Liver (tissue), 9 donors: Measurements from ENCODE around the gene ANO10. TPM values are rescaled to one million over a fixed set of nuclear protein-coding genes. Genes with fewer than 3 reads are reported as not detected.

Experiments
- DNase-seq: peaks from one replicate; pipeline ENCODE4 v3.0.0-alpha.2; 2017; ENCODE audit warnings: low spot score
- H3K27ac ChIP-seq, 2 donors: one replicate each; pipeline ENCODE4 v1.7.0; 2013; ENCODE audit warnings: inconsistent platforms in 2 of 2, low read length in 2 of 2, control low read depth in 1 of 2, low read depth in 1 of 2, mild to moderate bottlenecking in 1 of 2
- H3K27me3 ChIP-seq, 4 donors: one replicate each; pipeline versions ENCODE4 v1.6.1 to v1.7.0; 2013; ENCODE audit warnings: low read length in 3 of 4, inconsistent platforms in 1 of 4, mild to moderate bottlenecking in 1 of 4, moderate library complexity in 1 of 4; ENCODE audit not compliant: control insufficient read depth in 4 of 4, insufficient read depth in 4 of 4
- H3K36me3 ChIP-seq, 4 donors: one replicate each; pipeline versions ENCODE4 v1.6.1 to v1.7.0; 2013; ENCODE audit warnings: low read length in 3 of 4, mild to moderate bottlenecking in 3 of 4, low read depth in 1 of 4, moderate library complexity in 1 of 4; ENCODE audit not compliant: control insufficient read depth in 4 of 4, insufficient read depth in 3 of 4
- H3K4me1 ChIP-seq, 4 donors: one replicate each; pipeline versions ENCODE4 v1.6.1 to v1.7.0; 2013; ENCODE audit warnings: low read length in 3 of 4, mild to moderate bottlenecking in 3 of 4, moderate library complexity in 1 of 4; ENCODE audit not compliant: control insufficient read depth in 4 of 4, insufficient read depth in 4 of 4
- H3K4me3 ChIP-seq, 3 donors: one replicate each; pipeline versions ENCODE4 v1.6.1 to v1.7.0; 2013; ENCODE audit warnings: low read length in 3 of 3, control low read depth in 1 of 3, low read depth in 1 of 3, mild to moderate bottlenecking in 1 of 3
- H3K9ac ChIP-seq, 2 donors: one replicate each; pipeline ENCODE4 v1.7.0; 2013; ENCODE audit warnings: low read length in 2 of 2, mild to moderate bottlenecking in 2 of 2, moderate library complexity in 2 of 2, control low read depth in 1 of 2, low read depth in 1 of 2
- H3K9me3 ChIP-seq, 4 donors: one replicate each; pipeline versions ENCODE4 v1.6.1 to v1.7.0; 2013; ENCODE audit warnings: low read length in 3 of 4; ENCODE audit not compliant: control insufficient read depth in 4 of 4
- EGR1 ChIP-seq, 2 donors: IDR thresholded peaks; 2 replicates each; pipeline ENCODE4 v1.6.1; 2016 to 2018; ENCODE audit warnings: antibody characterized with exemption in 2 of 2, low read depth in 2 of 2
- FOXA1 ChIP-seq: IDR thresholded peaks from 2 replicates; pipeline ENCODE4 v1.6.1; 2016; ENCODE audit warnings: antibody characterized with exemption
- FOXA2 ChIP-seq: IDR thresholded peaks from 2 replicates; pipeline ENCODE4 v1.6.1; 2016; ENCODE audit warnings: antibody characterized with exemption
- GABPA ChIP-seq, 2 donors: IDR thresholded peaks in 1 of 2; conservative IDR thresholded peaks in 1 of 2; 2 replicates each; pipeline ENCODE4 v1.6.1; 2016; ENCODE audit warnings: antibody characterized with exemption in 2 of 2, mild to moderate bottlenecking in 1 of 2, moderate library complexity in 1 of 2
- HNF4A ChIP-seq, 2 donors: conservative IDR thresholded peaks; 2 replicates each; pipeline ENCODE4 v1.6.1; 2016; ENCODE audit warnings: antibody characterized with exemption in 2 of 2, mild to moderate bottlenecking in 2 of 2
- HNF4G ChIP-seq: IDR thresholded peaks from 2 replicates; pipeline ENCODE4 v1.6.1; 2016; ENCODE audit warnings: antibody characterized with exemption
- JUND ChIP-seq, 2 donors: IDR thresholded peaks; 2 replicates each; pipeline ENCODE4 v1.6.1; 2016; ENCODE audit warnings: antibody characterized with exemption in 2 of 2
- NR2F2 ChIP-seq: IDR thresholded peaks from 2 replicates; pipeline ENCODE4 v1.6.1; 2016; ENCODE audit warnings: antibody characterized with exemption
- RXRA ChIP-seq, 2 donors: IDR thresholded peaks; 2 replicates each; pipeline ENCODE4 v1.6.1; 2017 to 2018; ENCODE audit warnings: antibody characterized with exemption in 2 of 2, mild to moderate bottlenecking in 1 of 2
- SP1 ChIP-seq: IDR thresholded peaks from 2 replicates; pipeline ENCODE4 v1.6.1; 2018; ENCODE audit warnings: antibody characterized with exemption, mild to moderate bottlenecking
- YY1 ChIP-seq: IDR thresholded peaks from 2 replicates; pipeline ENCODE4 v1.6.1; 2016; ENCODE audit warnings: antibody characterized with exemption, mild to moderate bottlenecking
- WGBS: extraction: QIAGEN DNeasy Blood & Tissue Kit; methylation state at CpG from one replicate; pipeline ENCODE4 v1.1.7; 2013; 5-methylcytosine and 5-hydroxymethylcytosine counted together
- polyA plus RNA-seq, 2 donors: library from polyadenylated mRNA; stranded (reverse) in 1 of 2; unstranded in 1 of 2; fragments of 200-250 nt in 1 of 2; fragments of >200 nt in 1 of 2; fragmentation: Nextera tagmentation in 1 of 2; extraction: Ambion mirVana in 1 of 2; gene quantifications; one replicate each; pipeline versions ENCODE4 v1.2.1 to v1.2.3, GENCODE V29; 2013 to 2015
- total RNA-seq, 2 donors: library from RNA; depleted of rRNA; stranded (reverse); fragments of >200 nt; gene quantifications; one replicate each; pipeline ENCODE4 v1.2.3, GENCODE V29; 2014
- TF ChIP-seq, protein P1 (sequence below): fragments of 150-350 bp; IDR thresholded peaks from 2 replicates; pipeline ENCODE4 v1.5.1; 2017; ENCODE audit warnings: improper control_type of control experiment, low read depth, low read length; ENCODE audit not compliant: missing input control
- TF ChIP-seq, protein P2 (sequence below): IDR thresholded peaks from 2 replicates; pipeline ENCODE4 v1.6.1; 2016; ENCODE audit warnings: antibody characterized with exemption
- TF ChIP-seq, protein P3 (sequence below): IDR thresholded peaks from 2 replicates; pipeline ENCODE4 v1.6.1; 2016; ENCODE audit warnings: antibody characterized with exemption
- TF ChIP-seq, protein P4 (sequence below): IDR thresholded peaks from 2 replicates; pipeline ENCODE4 v1.6.1; 2016; ENCODE audit warnings: antibody characterized with exemption
- donor health status: healthy.
- donor health status: healthy.
- donor health status: healthy.
- donor health status: healthy.
- donor health status: healthy.

ANO10 gene
- total and polyA plus RNA-seq, 4 donors: 5.6 to 8.7 (median 6.8) TPM

DNA sequence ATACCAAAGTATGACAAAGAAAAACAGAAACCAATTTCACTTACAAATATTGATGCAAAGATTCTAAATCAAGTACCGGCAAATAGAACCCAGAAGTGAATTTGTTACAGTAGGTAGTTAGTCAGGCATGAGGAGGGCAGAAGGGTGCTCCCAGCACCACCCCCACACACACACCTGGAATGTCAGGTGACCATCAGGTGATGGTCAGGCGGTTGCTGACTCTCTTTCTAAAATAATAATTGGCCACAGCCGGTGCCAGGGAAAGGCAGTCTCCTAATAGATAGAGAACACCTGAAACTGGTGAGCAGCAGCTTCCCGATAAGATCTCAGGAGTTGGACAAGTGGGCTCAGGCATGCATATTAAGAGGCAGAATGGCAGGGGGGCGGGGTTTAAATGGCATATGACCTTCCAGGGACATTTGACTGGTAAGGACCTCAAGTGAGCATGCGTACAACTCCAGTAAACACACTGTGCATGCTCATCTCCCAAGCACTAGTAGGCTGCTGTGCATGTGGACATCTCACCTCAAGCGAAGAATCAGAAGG, 131.1 kb downstream of the ANO10 start:
- Histone ChIP-seq H3K4me3 (no peak overlapping the region), H3K9me3 (no peaks in the 10 kb centered on the region), H3K36me3 (no peaks in the 10 kb centered on the region), H3K27ac (no peak overlapping the region), H3K27me3 (no peaks in the 10 kb centered on the region), H3K9ac (no peak overlapping the region), H3K4me1 (no peaks in the 10 kb centered on the region)
- TF ChIP-seq FOXA2: no peak
- TF ChIP-seq FOXA1: no peak
- WGBS: 96% methylated on average over 7 of the region's 7 CpGs
- no peak for DNase-seq

DNA sequence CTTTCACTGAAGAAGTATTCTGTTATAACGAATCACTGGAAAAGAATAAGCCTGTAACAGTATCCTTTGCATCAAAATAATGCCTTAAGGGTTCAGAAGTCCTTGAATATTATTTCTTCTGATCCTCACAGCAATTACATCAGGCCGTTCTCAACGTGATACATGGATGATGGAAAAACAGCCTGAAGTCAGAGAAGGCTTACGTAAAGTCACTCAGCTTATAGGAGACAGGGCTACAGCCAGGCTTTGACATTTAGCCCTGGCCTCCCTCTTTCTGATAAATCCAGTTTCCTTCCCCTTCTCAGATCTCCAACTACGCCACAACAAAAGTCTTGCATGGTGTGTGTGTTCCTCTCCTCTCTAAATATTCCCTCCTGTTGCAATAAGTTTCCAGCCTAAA, 131.9 kb downstream of the ANO10 start:
- Histone ChIP-seq H3K4me1 (no peaks in the 10 kb centered on the region), H3K27me3 (no peaks in the 10 kb centered on the region), H3K4me3 (no peak overlapping the region), H3K9ac (no peak overlapping the region), H3K9me3 (no peaks in the 10 kb centered on the region), H3K27ac (peak overlapping the region in 1 of 2 donors; percentile 25), H3K36me3 (no peaks in the 10 kb centered on the region)
- DNase-seq: no peak
- 76% methylated on average over 5 of the region's 5 CpGs for WGBS
- TF ChIP-seq NR2F2: peak; percentile 29
- no peak for TF ChIP-seq SP1

DNA sequence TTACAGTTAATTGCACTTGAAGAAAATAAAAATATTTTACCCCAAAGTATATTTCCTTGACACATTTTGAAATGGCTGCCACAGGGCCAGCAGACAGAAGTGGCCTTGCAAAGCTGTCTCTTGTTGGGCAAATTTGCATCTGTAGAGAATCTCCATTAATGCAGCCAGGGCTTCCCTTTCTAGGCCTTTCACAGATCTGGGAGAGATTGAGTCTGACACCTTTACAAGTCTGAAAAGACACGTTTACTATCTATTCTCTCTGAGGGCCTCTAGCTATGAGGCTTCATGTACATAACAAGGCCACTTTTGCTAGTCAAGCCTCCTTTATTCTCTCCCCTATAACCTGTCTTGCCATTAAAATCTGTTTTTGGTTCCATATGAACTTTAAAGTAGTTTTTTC, 135.9 kb downstream of the ANO10 start:
- TF ChIP-seq, protein P1, sequence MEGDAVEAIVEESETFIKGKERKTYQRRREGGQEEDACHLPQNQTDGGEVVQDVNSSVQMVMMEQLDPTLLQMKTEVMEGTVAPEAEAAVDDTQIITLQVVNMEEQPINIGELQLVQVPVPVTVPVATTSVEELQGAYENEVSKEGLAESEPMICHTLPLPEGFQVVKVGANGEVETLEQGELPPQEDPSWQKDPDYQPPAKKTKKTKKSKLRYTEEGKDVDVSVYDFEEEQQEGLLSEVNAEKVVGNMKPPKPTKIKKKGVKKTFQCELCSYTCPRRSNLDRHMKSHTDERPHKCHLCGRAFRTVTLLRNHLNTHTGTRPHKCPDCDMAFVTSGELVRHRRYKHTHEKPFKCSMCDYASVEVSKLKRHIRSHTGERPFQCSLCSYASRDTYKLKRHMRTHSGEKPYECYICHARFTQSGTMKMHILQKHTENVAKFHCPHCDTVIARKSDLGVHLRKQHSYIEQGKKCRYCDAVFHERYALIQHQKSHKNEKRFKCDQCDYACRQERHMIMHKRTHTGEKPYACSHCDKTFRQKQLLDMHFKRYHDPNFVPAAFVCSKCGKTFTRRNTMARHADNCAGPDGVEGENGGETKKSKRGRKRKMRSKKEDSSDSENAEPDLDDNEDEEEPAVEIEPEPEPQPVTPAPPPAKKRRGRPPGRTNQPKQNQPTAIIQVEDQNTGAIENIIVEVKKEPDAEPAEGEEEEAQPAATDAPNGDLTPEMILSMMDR: no peak
- no peak for TF ChIP-seq GABPA (IDR thresholded peaks at IDR 0.05 in 1 of 2, conservative IDR thresholded peaks at IDR 0.05 in 1 of 2)
- no peaks in the 10 kb centered on the region for H3K9me3 ChIP-seq

DNA sequence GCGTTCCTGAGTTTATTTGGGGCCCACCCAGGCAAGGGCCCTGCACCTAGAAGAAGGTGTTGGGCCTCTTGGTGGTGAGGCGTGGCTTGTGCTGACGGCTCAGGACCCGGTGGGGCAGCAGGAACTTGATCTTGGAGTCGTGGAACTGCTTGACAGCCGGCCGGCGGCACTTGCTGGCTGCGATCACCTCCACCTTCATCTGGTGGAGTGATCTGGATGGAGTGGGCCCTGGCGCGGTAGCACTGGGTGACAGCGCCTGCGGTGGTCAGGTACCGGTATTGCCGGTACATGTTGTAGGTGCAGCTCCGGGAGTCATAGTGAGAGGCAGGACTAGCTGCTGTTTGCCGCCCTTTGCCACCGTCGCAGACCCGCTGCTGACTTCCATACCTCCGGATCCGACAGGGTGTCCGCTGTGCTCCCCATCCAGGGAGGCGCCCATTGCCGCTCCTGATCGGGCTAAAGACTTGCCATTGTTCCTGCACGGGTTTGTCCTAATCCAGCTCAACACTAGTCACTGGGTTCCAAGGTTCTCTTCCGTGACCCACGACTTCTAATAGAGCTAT, 136.8 kb downstream of the ANO10 start:
- no peak for DNase-seq
- Histone ChIP-seq H3K9ac (no peak overlapping the region), H3K4me1 (no peaks in the 10 kb centered on the region), H3K9me3 (no peaks in the 10 kb centered on the region), H3K4me3 (no peak overlapping the region), H3K27ac (no peak overlapping the region), H3K36me3 (no peaks in the 10 kb centered on the region), H3K27me3 (no peaks in the 10 kb centered on the region)
- WGBS: 98% methylated on average over 29 of the region's 29 CpGs
- TF ChIP-seq YY1 (no peak), HNF4A (conservative IDR thresholded peaks at IDR 0.05) (no peak), SP1 (no peak), GABPA (IDR thresholded peaks at IDR 0.05 in 1 of 2, conservative IDR thresholded peaks at IDR 0.05 in 1 of 2) (no peak), HNF4G (no peak), FOXA1 (no peak), JUND (IDR thresholded peaks at IDR 0.05) (no peak), RXRA (IDR thresholded peaks at IDR 0.05) (no peak), FOXA2 (no peak), NR2F2 (no peak), EGR1 (IDR thresholded peaks at IDR 0.05; ENCODE audit: low read depth in 2 of 2) (no peak)
- TF ChIP-seq, protein P1: no peak
- TF ChIP-seq, protein P2, sequence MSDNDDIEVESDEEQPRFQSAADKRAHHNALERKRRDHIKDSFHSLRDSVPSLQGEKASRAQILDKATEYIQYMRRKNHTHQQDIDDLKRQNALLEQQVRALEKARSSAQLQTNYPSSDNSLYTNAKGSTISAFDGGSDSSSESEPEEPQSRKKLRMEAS: no peak
- TF ChIP-seq, protein P3, sequence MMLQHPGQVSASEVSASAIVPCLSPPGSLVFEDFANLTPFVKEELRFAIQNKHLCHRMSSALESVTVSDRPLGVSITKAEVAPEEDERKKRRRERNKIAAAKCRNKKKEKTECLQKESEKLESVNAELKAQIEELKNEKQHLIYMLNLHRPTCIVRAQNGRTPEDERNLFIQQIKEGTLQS: no peak
- TF ChIP-seq, protein P4, sequence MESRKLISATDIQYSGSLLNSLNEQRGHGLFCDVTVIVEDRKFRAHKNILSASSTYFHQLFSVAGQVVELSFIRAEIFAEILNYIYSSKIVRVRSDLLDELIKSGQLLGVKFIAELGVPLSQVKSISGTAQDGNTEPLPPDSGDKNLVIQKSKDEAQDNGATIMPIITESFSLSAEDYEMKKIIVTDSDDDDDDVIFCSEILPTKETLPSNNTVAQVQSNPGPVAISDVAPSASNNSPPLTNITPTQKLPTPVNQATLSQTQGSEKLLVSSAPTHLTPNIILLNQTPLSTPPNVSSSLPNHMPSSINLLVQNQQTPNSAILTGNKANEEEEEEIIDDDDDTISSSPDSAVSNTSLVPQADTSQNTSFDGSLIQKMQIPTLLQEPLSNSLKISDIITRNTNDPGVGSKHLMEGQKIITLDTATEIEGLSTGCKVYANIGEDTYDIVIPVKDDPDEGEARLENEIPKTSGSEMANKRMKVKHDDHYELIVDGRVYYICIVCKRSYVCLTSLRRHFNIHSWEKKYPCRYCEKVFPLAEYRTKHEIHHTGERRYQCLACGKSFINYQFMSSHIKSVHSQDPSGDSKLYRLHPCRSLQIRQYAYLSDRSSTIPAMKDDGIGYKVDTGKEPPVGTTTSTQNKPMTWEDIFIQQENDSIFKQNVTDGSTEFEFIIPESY: no peak

More for the DNA sequence above, 135.9 kb downstream of the ANO10 start:
- no peak overlapping the region for H3K9ac ChIP-seq
- DNase-seq: no peak
- H3K36me3 ChIP-seq: no peaks in the 10 kb centered on the region
- no peaks in the 10 kb centered on the region for H3K27me3 ChIP-seq
- H3K4me3 ChIP-seq: no peak overlapping the region
- no peaks in the 10 kb centered on the region for H3K4me1 ChIP-seq
- WGBS: 99% methylated on average over 1 of the region's 1 CpG
- H3K27ac ChIP-seq: no peak overlapping the region
